ENCODE data around the gene OGDH.
A peak's percentile ranks its signal among the peaks of the same experiment; 100 is the strongest.
"Not testable (repeated sequence)": the region's sequence is repeated elsewhere in the genome, so short reads cannot be mapped to it uniquely, and the experiment has no call there.

Gene OGDH

DNA sequence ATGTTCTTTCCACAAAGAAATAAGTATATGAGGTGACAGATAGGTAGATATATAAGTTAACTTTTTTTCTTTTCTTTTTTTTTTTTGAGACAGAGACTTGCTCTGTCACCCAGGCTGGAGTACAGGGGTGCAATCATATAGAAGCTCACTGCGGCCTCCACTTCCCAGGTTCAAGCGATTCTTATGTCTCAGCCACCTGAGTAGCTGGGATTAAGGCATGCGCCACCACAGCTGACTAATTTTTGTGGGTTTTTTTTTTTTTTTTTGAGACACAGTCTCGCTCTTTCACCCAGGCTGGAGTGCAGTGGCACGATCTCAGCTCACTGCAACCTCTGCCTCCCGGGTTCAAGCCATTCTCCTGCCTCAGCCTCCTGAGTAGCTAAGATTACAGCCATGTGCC is 126.5 kb downstream of the OGDH start:
- H3K9me3 ChIP-seq (ENCODE audit: control insufficient read depth in 1 of 2, low read length in 2 of 2); H3K4me1 ChIP-seq (ENCODE audit: control insufficient read depth in 1 of 2, insufficient read depth in 2 of 2, low read length in 2 of 2); H3K9ac ChIP-seq (ENCODE audit: low read depth in 1 of 2, low read length in 2 of 2); H3K36me3 ChIP-seq (ENCODE audit: control insufficient read depth in 1 of 2, insufficient read depth in 2 of 2, low read length in 2 of 2); H3K4me3 ChIP-seq (ENCODE audit: low read depth in 1 of 2, low read length in 2 of 2); H3K27ac ChIP-seq (ENCODE audit: low read depth, low read length); H3K27me3 ChIP-seq (ENCODE audit: control insufficient read depth in 1 of 2, insufficient read depth in 2 of 2, low read length in 2 of 2): not testable (repeated sequence)

GRCh38 chr7:44733708-44734481 is 127.5 kb downstream of the OGDH start:
- Histone ChIP-seq H3K4me3 (ENCODE audit: low read depth in 1 of 2, low read length in 2 of 2) (no peak overlapping the region), H3K4me1 (ENCODE audit: control insufficient read depth in 1 of 2, insufficient read depth in 2 of 2, low read length in 2 of 2) (no peaks in the 10 kb centered on the region), H3K9me3 (ENCODE audit: control insufficient read depth in 1 of 2, low read length in 2 of 2) (no peaks in the 10 kb centered on the region), H3K27ac (ENCODE audit: low read depth, low read length) (no peak overlapping the region), H3K36me3 (ENCODE audit: control insufficient read depth in 1 of 2, insufficient read depth in 2 of 2, low read length in 2 of 2) (no peaks in the 10 kb centered on the region), H3K27me3 (ENCODE audit: control insufficient read depth in 1 of 2, insufficient read depth in 2 of 2, low read length in 2 of 2) (no peaks in the 10 kb centered on the region), H3K9ac (ENCODE audit: low read depth in 1 of 2, low read length in 2 of 2) (no peak overlapping the region)

DNA sequence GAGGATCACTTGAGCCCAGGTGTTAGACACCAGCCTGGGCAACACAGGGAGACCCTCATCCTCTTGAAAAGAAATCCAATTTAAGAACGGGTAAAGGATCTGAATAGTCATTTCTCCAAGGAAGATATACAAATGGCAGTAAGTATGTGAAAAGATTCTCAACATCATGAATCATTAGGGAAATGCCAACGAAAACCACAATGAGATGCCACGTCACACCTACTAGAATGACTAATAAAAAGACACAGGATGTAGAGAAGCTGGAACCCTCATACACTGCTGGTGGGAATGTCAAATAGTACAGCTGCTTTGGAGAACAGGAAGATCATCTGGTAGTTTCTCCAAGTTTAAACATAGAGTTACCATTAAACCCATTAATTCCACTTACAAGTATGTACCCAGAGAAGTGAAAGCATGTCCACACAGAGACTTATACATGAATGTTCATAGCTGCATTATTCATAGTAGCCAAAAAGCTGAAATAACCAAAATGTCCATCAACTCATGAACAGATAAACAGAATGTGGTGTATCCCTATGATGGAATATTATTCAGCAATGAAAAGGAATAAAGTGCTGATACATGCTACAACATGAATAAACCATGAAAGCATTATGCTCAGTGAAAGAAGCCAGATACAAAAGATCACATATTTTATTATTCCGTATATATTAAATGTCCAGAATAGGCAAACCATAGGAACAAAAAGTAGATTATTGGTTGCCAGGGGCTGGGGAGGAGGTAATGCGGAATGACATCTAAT is 129.2 kb downstream of the OGDH start:
- Histone ChIP-seq H3K9ac (ENCODE audit: low read depth in 1 of 2, low read length in 2 of 2) (no peak overlapping the region), H3K36me3 (ENCODE audit: control insufficient read depth in 1 of 2, insufficient read depth in 2 of 2, low read length in 2 of 2) (no peaks in the 10 kb centered on the region), H3K27ac (ENCODE audit: low read depth, low read length) (no peak overlapping the region), H3K9me3 (ENCODE audit: control insufficient read depth in 1 of 2, low read length in 2 of 2) (no peaks in the 10 kb centered on the region), H3K4me1 (ENCODE audit: control insufficient read depth in 1 of 2, insufficient read depth in 2 of 2, low read length in 2 of 2) (no peaks in the 10 kb centered on the region), H3K27me3 (ENCODE audit: control insufficient read depth in 1 of 2, insufficient read depth in 2 of 2, low read length in 2 of 2) (no peaks in the 10 kb centered on the region), H3K4me3 (ENCODE audit: low read depth in 1 of 2, low read length in 2 of 2) (no peak overlapping the region)

GRCh38 chr7:44736896-44737295 is 130.5 kb downstream of the OGDH start:
- Histone ChIP-seq H3K27me3 (ENCODE audit: control insufficient read depth in 1 of 2, insufficient read depth in 2 of 2, low read length in 2 of 2) (no peaks in the 10 kb centered on the region), H3K36me3 (ENCODE audit: control insufficient read depth in 1 of 2, insufficient read depth in 2 of 2, low read length in 2 of 2) (no peaks in the 10 kb centered on the region), H3K27ac (ENCODE audit: low read depth, low read length) (no peak overlapping the region), H3K9me3 (ENCODE audit: control insufficient read depth in 1 of 2, low read length in 2 of 2) (no peaks in the 10 kb centered on the region), H3K4me1 (ENCODE audit: control insufficient read depth in 1 of 2, insufficient read depth in 2 of 2, low read length in 2 of 2) (no peaks in the 10 kb centered on the region), H3K4me3 (ENCODE audit: low read depth in 1 of 2, low read length in 2 of 2) (no peak overlapping the region), H3K9ac (ENCODE audit: low read depth in 1 of 2, low read length in 2 of 2) (no peak overlapping the region)

DNA sequence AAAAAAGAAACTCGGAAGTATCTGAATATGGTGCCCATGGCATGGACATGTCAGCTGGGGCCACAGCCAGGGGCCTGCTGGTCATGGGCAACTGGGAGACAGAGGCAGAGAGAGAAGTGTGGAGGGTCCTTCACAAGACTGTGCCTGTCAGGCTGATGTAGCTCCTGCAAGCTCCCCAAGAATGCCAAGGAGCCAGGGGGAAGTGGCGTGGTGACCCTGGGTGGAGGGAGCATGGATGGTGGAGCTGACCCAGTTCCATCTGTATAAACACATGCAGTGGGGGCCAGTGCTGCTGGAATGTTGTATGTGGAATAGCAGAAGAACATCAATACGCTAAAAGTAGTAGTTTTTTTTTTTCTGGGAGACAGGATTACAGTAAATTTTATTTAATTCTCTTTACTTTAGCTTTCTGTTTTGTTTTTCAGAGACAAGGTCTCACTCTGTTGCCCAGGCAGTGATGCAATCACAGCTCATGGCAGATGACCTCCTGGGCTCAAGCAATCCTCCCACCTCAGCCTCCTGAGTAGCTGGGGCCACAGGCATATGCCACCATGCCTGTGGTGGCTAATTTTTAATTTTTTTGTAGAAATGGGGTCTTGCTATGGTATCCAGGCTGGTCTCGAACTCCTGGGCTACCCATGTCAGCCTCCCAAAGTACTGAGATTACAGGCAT is 131.8 kb downstream of the OGDH start:
- no peak overlapping the region for H3K27ac ChIP-seq (ENCODE audit: low read depth, low read length)
- no peak overlapping the region for H3K4me3 ChIP-seq (ENCODE audit: low read depth in 1 of 2, low read length in 2 of 2)
- H3K9me3 ChIP-seq (ENCODE audit: control insufficient read depth in 1 of 2, low read length in 2 of 2): no peaks in the 10 kb centered on the region
- H3K36me3 ChIP-seq (ENCODE audit: control insufficient read depth in 1 of 2, insufficient read depth in 2 of 2, low read length in 2 of 2): no peaks in the 10 kb centered on the region
- no peak overlapping the region for H3K9ac ChIP-seq (ENCODE audit: low read depth in 1 of 2, low read length in 2 of 2)
- no peaks in the 10 kb centered on the region for H3K4me1 ChIP-seq (ENCODE audit: control insufficient read depth in 1 of 2, insufficient read depth in 2 of 2, low read length in 2 of 2)
- H3K27me3 ChIP-seq (ENCODE audit: control insufficient read depth in 1 of 2, insufficient read depth in 2 of 2, low read length in 2 of 2): no peaks in the 10 kb centered on the region

- no peaks in the 10 kb centered on the region for H3K27me3 ChIP-seq (ENCODE audit: control insufficient read depth in 1 of 2, insufficient read depth in 2 of 2, low read length in 2 of 2)
- no peak overlapping the region for H3K27ac ChIP-seq (ENCODE audit: low read depth, low read length)
- no peaks in the 10 kb centered on the region for H3K9me3 ChIP-seq (ENCODE audit: control insufficient read depth in 1 of 2, low read length in 2 of 2)
- no peak overlapping the region for H3K4me3 ChIP-seq (ENCODE audit: low read depth in 1 of 2, low read length in 2 of 2)
- no peak overlapping the region for H3K9ac ChIP-seq (ENCODE audit: low read depth in 1 of 2, low read length in 2 of 2)
- no peaks in the 10 kb centered on the region for H3K4me1 ChIP-seq (ENCODE audit: control insufficient read depth in 1 of 2, insufficient read depth in 2 of 2, low read length in 2 of 2)
- no peaks in the 10 kb centered on the region for H3K36me3 ChIP-seq (ENCODE audit: control insufficient read depth in 1 of 2, insufficient read depth in 2 of 2, low read length in 2 of 2)
These were observed 132.6 kb downstream of the OGDH start for GRCh38 chr7:44738876-44739665.

DNA sequence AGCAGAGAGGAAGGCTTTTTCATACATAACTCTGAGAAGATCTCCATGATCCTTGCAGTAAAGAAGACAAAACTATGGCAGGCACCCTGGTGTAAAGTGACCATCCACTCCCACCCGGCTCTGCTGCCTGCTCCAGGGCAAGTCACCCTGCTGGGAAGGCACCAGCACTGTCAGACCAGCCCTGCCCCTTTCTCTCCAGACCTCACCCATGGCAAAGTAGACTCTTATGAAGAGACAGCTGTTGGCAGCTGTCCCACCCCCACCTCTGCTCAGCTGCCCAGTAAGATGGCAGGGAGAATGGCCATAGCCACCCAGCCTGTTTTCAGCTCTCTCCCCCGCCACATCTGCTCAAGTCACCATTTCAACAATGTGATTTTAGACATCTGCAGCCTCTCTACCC is 133.6 kb downstream of the OGDH start:
- no peaks in the 10 kb centered on the region for H3K9me3 ChIP-seq (ENCODE audit: control insufficient read depth in 1 of 2, low read length in 2 of 2)
- no peak overlapping the region for H3K9ac ChIP-seq (ENCODE audit: low read depth in 1 of 2, low read length in 2 of 2)
- no peak overlapping the region for H3K4me3 ChIP-seq (ENCODE audit: low read depth in 1 of 2, low read length in 2 of 2)
- no peak overlapping the region for H3K27ac ChIP-seq (ENCODE audit: low read depth, low read length)
- H3K4me1 ChIP-seq (ENCODE audit: control insufficient read depth in 1 of 2, insufficient read depth in 2 of 2, low read length in 2 of 2): no peaks in the 10 kb centered on the region
- H3K36me3 ChIP-seq (ENCODE audit: control insufficient read depth in 1 of 2, insufficient read depth in 2 of 2, low read length in 2 of 2): no peaks in the 10 kb centered on the region
- no peaks in the 10 kb centered on the region for H3K27me3 ChIP-seq (ENCODE audit: control insufficient read depth in 1 of 2, insufficient read depth in 2 of 2, low read length in 2 of 2)

DNA sequence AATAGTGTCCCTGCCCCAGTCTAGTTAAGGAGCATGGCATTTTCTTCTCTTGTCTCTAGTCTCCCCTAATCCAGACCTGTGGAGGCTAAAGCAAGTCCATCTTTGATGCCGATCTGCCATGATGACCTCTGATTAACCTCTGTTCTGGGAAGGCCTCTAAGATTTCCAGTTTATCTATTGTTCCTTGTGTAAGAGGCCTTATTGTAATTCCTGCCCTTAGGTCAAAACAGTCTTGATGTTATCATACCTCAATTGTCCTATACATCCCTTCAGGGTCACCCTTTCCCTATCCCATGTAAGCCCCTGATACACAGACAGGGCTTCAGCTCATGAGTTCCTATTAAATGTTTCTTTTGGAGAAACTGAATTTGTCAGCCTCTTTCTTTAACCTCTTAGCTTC is 137.3 kb downstream of the OGDH start:
- peaks cover 0 to 3% of the 10 kb centered on the region in 2 donors for H3K4me1 ChIP-seq (ENCODE audit: control insufficient read depth in 1 of 2, insufficient read depth in 2 of 2, low read length in 2 of 2)
- no peak overlapping the region for H3K4me3 ChIP-seq (ENCODE audit: low read depth in 1 of 2, low read length in 2 of 2)
- no peak overlapping the region for H3K9ac ChIP-seq (ENCODE audit: low read depth in 1 of 2, low read length in 2 of 2)
- no peaks in the 10 kb centered on the region for H3K36me3 ChIP-seq (ENCODE audit: control insufficient read depth in 1 of 2, insufficient read depth in 2 of 2, low read length in 2 of 2)
- no peaks in the 10 kb centered on the region for H3K9me3 ChIP-seq (ENCODE audit: control insufficient read depth in 1 of 2, low read length in 2 of 2)
- no peak overlapping the region for H3K27ac ChIP-seq (ENCODE audit: low read depth, low read length)
- no peaks in the 10 kb centered on the region for H3K27me3 ChIP-seq (ENCODE audit: control insufficient read depth in 1 of 2, insufficient read depth in 2 of 2, low read length in 2 of 2)

DNA sequence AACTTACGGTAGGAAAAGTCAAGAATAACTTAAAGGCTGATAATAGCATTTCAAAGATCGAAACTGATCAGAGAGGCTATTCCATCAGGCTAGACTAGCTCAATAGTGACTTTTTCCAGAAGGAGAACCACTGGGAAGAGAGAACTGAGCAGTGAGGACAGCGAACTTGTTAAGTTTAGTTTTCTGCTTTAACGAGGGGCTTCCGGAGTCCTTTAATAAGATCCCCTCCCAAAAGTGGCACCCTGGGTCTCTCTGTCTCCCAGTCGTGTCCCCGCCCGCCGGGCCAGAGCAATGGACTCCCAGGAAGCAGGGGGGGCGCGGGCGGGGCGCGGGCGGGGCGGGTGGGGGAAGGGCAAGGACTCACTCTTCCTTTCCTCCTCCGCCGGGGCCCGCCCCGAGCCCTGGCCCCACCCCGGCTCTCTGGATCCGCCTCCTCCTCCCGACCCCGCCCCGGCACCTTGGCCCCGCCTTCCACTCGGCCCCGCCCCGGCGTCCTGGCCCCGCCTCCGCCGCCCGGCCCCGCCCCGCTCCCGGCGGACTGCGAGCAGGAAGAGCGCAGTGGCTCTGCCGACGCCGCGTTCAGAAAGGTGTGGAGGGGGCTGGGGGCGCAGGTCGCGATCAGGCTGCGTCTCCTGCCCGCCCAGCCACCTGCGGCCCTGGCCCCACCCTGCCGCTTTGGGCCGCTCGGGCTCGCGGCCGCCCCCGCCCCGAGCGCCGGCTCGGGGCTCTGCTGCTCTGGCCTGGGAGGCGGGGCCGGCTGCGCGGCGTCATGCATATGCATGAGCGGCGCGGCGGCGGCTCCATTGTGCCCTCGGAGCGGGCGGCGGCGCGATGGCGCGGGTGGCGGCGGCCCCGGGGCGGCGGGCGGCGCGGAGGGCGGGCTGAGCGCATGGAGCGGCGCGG is 141.9 kb downstream of the OGDH start, which contains the start of gene ZMIZ2:
TSS of gene ZMIZ2 (plus strand) at position 803 of the 903 bp plus-strand sequence. CDS start 7,403 bp downstream, outside the sequence.
- Histone ChIP-seq H3K9me3 (ENCODE audit: control insufficient read depth in 1 of 2, low read length in 2 of 2) (no peaks in the 10 kb centered on the region), H3K4me1 (ENCODE audit: control insufficient read depth in 1 of 2, insufficient read depth in 2 of 2, low read length in 2 of 2) (peaks cover 24 to 29% of the 10 kb centered on the region in 2 donors), H3K9ac (ENCODE audit: low read depth in 1 of 2, low read length in 2 of 2) (peak within 1 kb of the TSS; percentile 88 to 89), H3K27me3 (ENCODE audit: control insufficient read depth in 1 of 2, insufficient read depth in 2 of 2, low read length in 2 of 2) (no peaks in the 10 kb centered on the region), H3K36me3 (ENCODE audit: control insufficient read depth in 1 of 2, insufficient read depth in 2 of 2, low read length in 2 of 2) (no peaks in the 10 kb centered on the region), H3K4me3 (ENCODE audit: low read depth in 1 of 2, low read length in 2 of 2) (peak within 1 kb of the TSS; percentile 71 to 85), H3K27ac (ENCODE audit: low read depth, low read length) (peak within 1 kb of the TSS; percentile 98)

All from duodenal mucosa (tissue), 2 donors.